Measurements from ENCODE around the gene MFSD2B.
"Not testable (repeated sequence)": the region's sequence is repeated elsewhere in the genome, so short reads cannot be mapped to it uniquely, and the experiment has no call there.

The MFSD2B gene

DNA sequence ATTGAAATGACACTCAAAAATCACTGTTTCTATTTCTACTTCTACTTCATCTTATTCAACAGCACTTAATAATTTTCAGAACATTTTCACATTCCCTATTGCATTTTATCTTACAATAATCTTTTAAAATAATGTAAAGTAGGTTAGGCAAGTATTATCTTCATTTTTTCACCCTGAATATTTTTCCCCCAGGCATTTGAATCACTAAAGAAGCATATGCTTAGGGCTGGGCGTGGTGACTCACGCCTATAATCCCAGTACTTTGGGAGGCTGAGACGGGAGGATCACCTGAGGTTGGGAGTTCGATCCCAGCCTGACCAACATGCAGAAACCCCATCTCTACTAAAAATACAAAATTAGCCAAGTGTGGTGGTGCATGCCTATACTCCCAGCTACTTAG is 30.6 kb downstream of the MFSD2B start:
- H3K4me3 ChIP-seq (ENCODE audit: low read length): no peak overlapping the region
- H3K9me3 ChIP-seq (ENCODE audit: insufficient read depth, low read length): no peaks in the 10 kb centered on the region
- no peak overlapping the region for H2AFZ ChIP-seq (ENCODE audit: low read depth, low read length)
- H3K27me3 ChIP-seq (ENCODE audit: low read depth, low read length): no peaks in the 10 kb centered on the region
- H3K4me1 ChIP-seq (ENCODE audit: low read length): no peaks in the 10 kb centered on the region
- H3K4me2 ChIP-seq (ENCODE audit: low read length): no peak overlapping the region
- TF ChIP-seq, protein P1, sequence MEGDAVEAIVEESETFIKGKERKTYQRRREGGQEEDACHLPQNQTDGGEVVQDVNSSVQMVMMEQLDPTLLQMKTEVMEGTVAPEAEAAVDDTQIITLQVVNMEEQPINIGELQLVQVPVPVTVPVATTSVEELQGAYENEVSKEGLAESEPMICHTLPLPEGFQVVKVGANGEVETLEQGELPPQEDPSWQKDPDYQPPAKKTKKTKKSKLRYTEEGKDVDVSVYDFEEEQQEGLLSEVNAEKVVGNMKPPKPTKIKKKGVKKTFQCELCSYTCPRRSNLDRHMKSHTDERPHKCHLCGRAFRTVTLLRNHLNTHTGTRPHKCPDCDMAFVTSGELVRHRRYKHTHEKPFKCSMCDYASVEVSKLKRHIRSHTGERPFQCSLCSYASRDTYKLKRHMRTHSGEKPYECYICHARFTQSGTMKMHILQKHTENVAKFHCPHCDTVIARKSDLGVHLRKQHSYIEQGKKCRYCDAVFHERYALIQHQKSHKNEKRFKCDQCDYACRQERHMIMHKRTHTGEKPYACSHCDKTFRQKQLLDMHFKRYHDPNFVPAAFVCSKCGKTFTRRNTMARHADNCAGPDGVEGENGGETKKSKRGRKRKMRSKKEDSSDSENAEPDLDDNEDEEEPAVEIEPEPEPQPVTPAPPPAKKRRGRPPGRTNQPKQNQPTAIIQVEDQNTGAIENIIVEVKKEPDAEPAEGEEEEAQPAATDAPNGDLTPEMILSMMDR (IDR thresholded peaks at IDR 0.05; ENCODE audit: low read depth, low read length): no peak
- TF ChIP-seq EZH2phosphoT487 (IDR thresholded peaks at IDR 0.05; ENCODE audit: low read depth): no peak
- H4K20me1 ChIP-seq (ENCODE audit: insufficient read depth, low read length): no peaks in the 10 kb centered on the region
- no peak overlapping the region for H3K9ac ChIP-seq (ENCODE audit: low read length)
- peaks cover 17% of the 10 kb centered on the region for H3K36me3 ChIP-seq (replicated peaks; ENCODE audit: low read depth, low read length)
- peaks cover 13% of the 10 kb centered on the region for H3K79me2 ChIP-seq (ENCODE audit: low read length)
- H3K27ac ChIP-seq (ENCODE audit: low read length): no peak overlapping the region

DNA sequence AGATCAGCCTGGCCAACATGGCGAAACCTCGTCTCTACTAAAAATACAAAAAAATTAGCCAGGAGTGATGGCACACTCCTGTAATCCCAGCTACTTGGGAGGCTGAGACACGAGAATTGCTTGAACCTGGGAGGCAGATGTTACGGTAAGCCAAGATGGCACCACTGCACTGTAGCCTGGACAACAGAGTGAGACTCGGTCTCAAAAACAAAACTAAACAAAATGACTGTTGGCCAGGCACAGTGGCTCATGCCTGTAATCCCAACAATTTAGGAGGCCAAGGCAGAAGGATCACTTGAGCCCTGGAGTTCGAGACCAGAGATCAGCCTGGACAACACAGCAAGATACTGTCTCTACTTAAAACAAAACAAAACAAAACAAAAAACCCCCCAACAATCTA is 33.2 kb downstream of the MFSD2B start:
- Histone ChIP-seq H3K79me2 (ENCODE audit: low read length) (peaks cover 20% of the 10 kb centered on the region), H3K4me1 (ENCODE audit: low read length) (peaks cover 12% of the 10 kb centered on the region), H3K36me3 (replicated peaks; ENCODE audit: low read depth, low read length) (peaks cover 12% of the 10 kb centered on the region)
- H3K9me3 ChIP-seq (ENCODE audit: insufficient read depth, low read length); H3K9ac ChIP-seq (ENCODE audit: low read length); H4K20me1 ChIP-seq (ENCODE audit: insufficient read depth, low read length); H2AFZ ChIP-seq (ENCODE audit: low read depth, low read length); H3K4me2 ChIP-seq (ENCODE audit: low read length); H3K4me3 ChIP-seq (ENCODE audit: low read length); H3K27me3 ChIP-seq (ENCODE audit: low read depth, low read length); H3K27ac ChIP-seq (ENCODE audit: low read length): not testable (repeated sequence)

DNA sequence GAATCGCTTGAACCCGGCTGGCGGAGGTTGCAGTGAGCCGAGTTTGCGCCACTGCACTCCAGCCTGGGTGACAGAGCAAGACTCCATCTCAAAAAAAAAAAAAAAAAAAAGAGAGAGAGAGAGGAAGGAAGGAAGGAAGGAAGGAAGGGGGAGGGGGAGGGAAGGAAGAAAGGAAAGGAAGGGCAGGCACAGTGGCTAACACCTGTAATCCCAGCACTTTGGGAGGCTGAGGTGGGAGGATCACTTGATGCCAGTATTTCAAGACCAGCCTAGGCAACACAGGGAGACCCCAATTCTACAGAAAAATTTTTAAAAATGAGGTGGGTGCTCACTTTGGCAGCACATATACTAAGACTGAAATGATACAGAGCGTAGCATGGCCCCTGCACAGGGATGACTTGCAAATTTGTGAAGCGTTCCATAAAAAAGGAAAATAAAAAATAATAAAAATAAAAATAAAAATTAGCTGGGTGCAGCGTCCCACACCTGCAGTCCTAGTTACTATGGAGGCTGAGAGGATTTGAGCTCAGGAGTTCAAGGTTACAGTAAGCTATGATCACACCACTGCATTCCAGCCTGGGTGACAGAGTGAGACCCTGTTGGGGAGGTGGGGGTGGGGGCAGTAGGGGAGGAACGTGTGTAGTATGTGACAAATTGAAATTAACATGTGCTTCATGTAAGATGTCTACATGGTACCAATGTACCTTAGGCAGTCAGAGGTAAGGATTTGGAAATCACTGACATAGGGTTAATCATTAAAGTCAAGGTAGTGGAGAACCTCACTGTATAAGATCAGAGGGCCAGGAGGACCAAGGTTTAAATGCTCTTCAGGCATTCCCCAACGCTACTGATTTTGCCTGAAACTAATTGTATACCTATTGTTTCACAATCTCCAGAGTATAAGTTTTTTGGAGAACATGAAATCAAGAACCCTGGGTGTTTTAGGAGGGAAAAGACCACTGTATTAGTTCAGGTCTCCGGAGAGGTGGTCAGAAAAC is 35.9 kb downstream of the MFSD2B start:
- peaks cover 16% of the 10 kb centered on the region for H3K4me1 ChIP-seq (ENCODE audit: low read length)
- H3K9me3 ChIP-seq (ENCODE audit: insufficient read depth, low read length): no peaks in the 10 kb centered on the region
- peak overlapping the region; percentile 73; the same call in 1 of the 2 replicates for H3K9ac ChIP-seq (ENCODE audit: low read length)
- peaks cover 20% of the 10 kb centered on the region for H3K79me2 ChIP-seq (ENCODE audit: low read length)
- peak overlapping the region; percentile 75 for H3K4me2 ChIP-seq (ENCODE audit: low read length)
- no peak overlapping the region for H2AFZ ChIP-seq (ENCODE audit: low read depth, low read length)
- H3K27ac ChIP-seq (ENCODE audit: low read length): no peak overlapping the region
- H3K4me3 ChIP-seq (ENCODE audit: low read length): peak overlapping the region; percentile 88
- no peaks in the 10 kb centered on the region for H3K36me3 ChIP-seq (replicated peaks; ENCODE audit: low read depth, low read length)
- TF ChIP-seq EZH2phosphoT487 (IDR thresholded peaks at IDR 0.05; ENCODE audit: low read depth): no peak
- TF ChIP-seq, protein P1 (IDR thresholded peaks at IDR 0.05; ENCODE audit: low read depth, low read length): no peak
- no peaks in the 10 kb centered on the region for H4K20me1 ChIP-seq (ENCODE audit: insufficient read depth, low read length)
- H3K27me3 ChIP-seq (ENCODE audit: low read depth, low read length): 0 out of 2 replicates have a peak, but pooled peaks cover 6% of the 10 kb centered on the region

DNA sequence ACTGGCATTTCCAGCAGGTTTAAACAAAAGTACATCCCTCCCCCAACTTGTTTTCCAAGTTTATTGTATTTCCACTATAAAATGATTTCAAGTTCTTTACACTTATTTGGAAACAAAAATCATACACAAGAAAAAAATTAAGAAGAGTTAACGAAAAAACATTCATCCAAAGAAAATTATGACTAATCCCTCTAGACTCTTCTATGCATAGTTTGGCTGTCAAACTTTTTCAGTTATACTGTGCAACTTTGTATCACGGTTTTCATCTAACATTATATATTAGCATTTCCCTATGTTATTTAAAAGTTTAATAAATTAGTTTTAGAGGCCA is 36.7 kb downstream of the MFSD2B start:
- no peaks in the 10 kb centered on the region for H4K20me1 ChIP-seq (ENCODE audit: insufficient read depth, low read length)
- H3K4me3 ChIP-seq (ENCODE audit: low read length): peak overlapping the region; percentile 88
- H3K36me3 ChIP-seq (replicated peaks; ENCODE audit: low read depth, low read length): no peaks in the 10 kb centered on the region
- H2AFZ ChIP-seq (ENCODE audit: low read depth, low read length): no peak overlapping the region
- H3K79me2 ChIP-seq (ENCODE audit: low read length): peaks cover 17% of the 10 kb centered on the region
- peak overlapping the region; percentile 73 for H3K9ac ChIP-seq (ENCODE audit: low read length)
- H3K4me1 ChIP-seq (ENCODE audit: low read length): peaks cover 16% of the 10 kb centered on the region
- H3K4me2 ChIP-seq (ENCODE audit: low read length): peak overlapping the region; percentile 75
- no peak overlapping the region for H3K27ac ChIP-seq (ENCODE audit: low read length)
- no peak for TF ChIP-seq EZH2phosphoT487 (IDR thresholded peaks at IDR 0.05; ENCODE audit: low read depth)
- TF ChIP-seq, protein P1 (IDR thresholded peaks at IDR 0.05; ENCODE audit: low read depth, low read length): no peak
- H3K9me3 ChIP-seq (ENCODE audit: insufficient read depth, low read length): no peaks in the 10 kb centered on the region
- 0 out of 2 replicates have a peak, but pooled peaks cover 6% of the 10 kb centered on the region for H3K27me3 ChIP-seq (ENCODE audit: low read depth, low read length)

Measured in OCI-LY3 (cell line).